Cardiac muscle cell (in vitro differentiated cells and primary cell): ENCODE data around the gene SLC19A1. TPM values are rescaled to one million over a fixed set of nuclear protein-coding genes. Genes with fewer than 3 reads are reported as not detected.

Experiments used
- DNase-seq, 2 donors: peaks; one replicate each; pipeline versions ENCODE4 v3.0.0 to v3.0.0-alpha.2; 2010 to 2017; ENCODE audit warnings: low read depth in 1 of 2, low spot score in 1 of 2
- H3K27ac ChIP-seq: fragments of 200-600 bp; sonication (generic); 2 replicates; pipeline ENCODE4 v1.5.1; 2016
- H3K27me3 ChIP-seq: fragments of 200-600 bp; sonication (generic); 2 replicates; pipeline ENCODE4 v1.6.0; 2016; ENCODE audit warnings: control low read depth
- H3K36me3 ChIP-seq: fragments of 200-600 bp; sonication (generic); 2 replicates; pipeline ENCODE4 v1.5.1; 2016; ENCODE audit warnings: control low read depth
- H3K4me1 ChIP-seq: fragments of 200-600 bp; sonication (generic); 2 replicates; pipeline ENCODE4 v1.8.1; 2017; ENCODE audit warnings: low read depth, mild to moderate bottlenecking, mixed run types
- H3K4me3 ChIP-seq: fragments of 200-600 bp; sonication (generic); 2 replicates; pipeline ENCODE4 v1.5.1; 2016; ENCODE audit warnings: mild to moderate bottlenecking
- H3K9me3 ChIP-seq: fragments of 200-600 bp; sonication (generic); 2 replicates; pipeline ENCODE4 v1.5.1; 2017; ENCODE audit warnings: low read depth, mild to moderate bottlenecking, control low read depth
- polyA plus RNA-seq: library from polyadenylated mRNA; unstranded; fragments of >200 nt; fragmentation: Nextera tagmentation; extraction: Ambion mirVana; gene quantifications from 2 replicates; pipeline ENCODE4 v1.2.1, GENCODE V29; 2016
- total RNA-seq: library from RNA; depleted of rRNA; stranded (reverse); fragments of >200 nt; gene quantifications from 2 replicates; pipeline ENCODE4 v1.2.3, GENCODE V29; 2016
- TF ChIP-seq, protein P1 (sequence below): IDR thresholded peaks from 2 replicates; pipeline ENCODE4 v1.5.1; 2012; ENCODE audit warnings: low read depth, mild to moderate bottlenecking, low read length

SLC19A1 gene
- total and polyA plus RNA-seq, 2 experiments from 2014 or later = 25.4 to 50.3 TPM

GRCh38 chr21:45582128-45582527 lies 39.9 kb upstream of the SLC19A1 start:
- Histone ChIP-seq H3K27me3 (no peaks in the 10 kb centered on the region), H3K36me3 (no peaks in the 10 kb centered on the region), H3K27ac (no peak overlapping the region), H3K4me1 (no peaks in the 10 kb centered on the region), H3K9me3 (peaks cover 2% of the 10 kb centered on the region), H3K4me3 (no peak overlapping the region)
- no peak for DNase-seq
- TF ChIP-seq, protein P1, sequence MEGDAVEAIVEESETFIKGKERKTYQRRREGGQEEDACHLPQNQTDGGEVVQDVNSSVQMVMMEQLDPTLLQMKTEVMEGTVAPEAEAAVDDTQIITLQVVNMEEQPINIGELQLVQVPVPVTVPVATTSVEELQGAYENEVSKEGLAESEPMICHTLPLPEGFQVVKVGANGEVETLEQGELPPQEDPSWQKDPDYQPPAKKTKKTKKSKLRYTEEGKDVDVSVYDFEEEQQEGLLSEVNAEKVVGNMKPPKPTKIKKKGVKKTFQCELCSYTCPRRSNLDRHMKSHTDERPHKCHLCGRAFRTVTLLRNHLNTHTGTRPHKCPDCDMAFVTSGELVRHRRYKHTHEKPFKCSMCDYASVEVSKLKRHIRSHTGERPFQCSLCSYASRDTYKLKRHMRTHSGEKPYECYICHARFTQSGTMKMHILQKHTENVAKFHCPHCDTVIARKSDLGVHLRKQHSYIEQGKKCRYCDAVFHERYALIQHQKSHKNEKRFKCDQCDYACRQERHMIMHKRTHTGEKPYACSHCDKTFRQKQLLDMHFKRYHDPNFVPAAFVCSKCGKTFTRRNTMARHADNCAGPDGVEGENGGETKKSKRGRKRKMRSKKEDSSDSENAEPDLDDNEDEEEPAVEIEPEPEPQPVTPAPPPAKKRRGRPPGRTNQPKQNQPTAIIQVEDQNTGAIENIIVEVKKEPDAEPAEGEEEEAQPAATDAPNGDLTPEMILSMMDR = no peak

DNA sequence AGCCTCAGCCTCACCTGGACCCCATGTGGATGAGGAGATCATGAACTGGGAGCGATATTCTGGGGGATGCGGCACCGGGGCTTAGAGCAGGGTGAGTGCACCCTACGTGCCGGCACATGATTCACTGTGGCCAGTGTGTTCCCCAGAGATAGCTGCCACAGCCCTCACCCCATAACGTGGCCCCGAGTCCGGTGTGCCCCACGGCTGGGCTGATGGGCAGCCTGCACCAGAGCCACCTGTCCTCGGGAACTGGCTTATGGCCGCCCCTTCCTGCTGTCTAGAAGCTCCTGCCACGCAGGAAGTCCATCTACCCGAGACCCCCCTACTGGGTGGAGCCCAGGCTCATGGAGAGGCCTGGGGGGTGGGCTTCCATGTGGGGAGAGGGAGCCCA lies 39.1 kb upstream of the SLC19A1 start:
- TF ChIP-seq, protein P1 = no peak
- Histone ChIP-seq H3K9me3 (peaks cover 2% of the 10 kb centered on the region), H3K36me3 (no peaks in the 10 kb centered on the region), H3K27me3 (no peaks in the 10 kb centered on the region), H3K4me3 (no peak overlapping the region), H3K4me1 (no peaks in the 10 kb centered on the region), H3K27ac (no peak overlapping the region)
- no peak for DNase-seq

DNA sequence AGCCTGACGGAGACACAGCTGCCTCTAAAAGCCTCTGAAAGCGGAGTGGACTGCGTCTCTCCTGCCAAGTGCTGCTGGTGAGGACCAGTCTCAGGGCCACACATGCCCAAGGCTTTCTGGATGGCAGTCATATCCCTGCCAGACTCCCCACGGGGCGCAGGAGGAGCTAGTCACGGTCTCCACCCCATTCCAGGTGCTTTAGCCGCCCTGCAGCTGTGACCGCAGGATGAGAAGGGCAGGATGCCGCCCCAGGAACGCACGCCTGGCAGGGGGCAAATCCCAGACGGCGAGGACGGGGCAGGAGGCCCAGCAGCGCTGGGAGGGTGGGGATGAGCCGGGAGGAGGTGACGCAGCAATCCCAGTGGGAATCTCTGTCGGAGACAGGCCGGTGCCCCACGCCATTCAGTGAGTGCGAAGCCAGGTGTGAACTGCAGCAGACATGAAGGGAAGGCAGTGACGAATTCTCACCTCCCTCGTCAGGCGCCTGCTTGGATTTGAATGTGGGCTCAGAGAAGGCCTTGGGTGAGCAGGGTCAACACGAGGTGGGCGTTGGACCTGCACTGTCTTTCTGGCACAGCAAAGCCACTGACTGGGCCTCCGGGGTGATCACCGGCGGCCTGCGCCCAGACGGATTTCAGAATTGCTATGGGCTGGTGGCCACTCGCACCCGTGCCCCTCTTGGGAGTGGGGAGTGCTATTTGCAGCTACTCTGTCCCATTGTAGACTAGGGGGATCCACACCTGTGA lies 38.5 kb upstream of the SLC19A1 start:
- Histone ChIP-seq H3K4me3 (no peak overlapping the region), H3K36me3 (no peaks in the 10 kb centered on the region), H3K4me1 (no peaks in the 10 kb centered on the region), H3K27me3 (no peaks in the 10 kb centered on the region), H3K27ac (no peak overlapping the region), H3K9me3 (no peaks in the 10 kb centered on the region)
- no peak for DNase-seq
- TF ChIP-seq, protein P1 = no peak

- DNase-seq = no peak
- no peaks in the 10 kb centered on the region for H3K4me1 ChIP-seq
- TF ChIP-seq, protein P1 = no peak
- no peaks in the 10 kb centered on the region for H3K27me3 ChIP-seq
- no peak overlapping the region for H3K27ac ChIP-seq
- no peaks in the 10 kb centered on the region for H3K36me3 ChIP-seq
- H3K4me3 ChIP-seq = no peak overlapping the region
- no peaks in the 10 kb centered on the region for H3K9me3 ChIP-seq
Measured at GRCh38 chr21:45580181-45580575, 37.9 kb upstream of the SLC19A1 start.

DNA sequence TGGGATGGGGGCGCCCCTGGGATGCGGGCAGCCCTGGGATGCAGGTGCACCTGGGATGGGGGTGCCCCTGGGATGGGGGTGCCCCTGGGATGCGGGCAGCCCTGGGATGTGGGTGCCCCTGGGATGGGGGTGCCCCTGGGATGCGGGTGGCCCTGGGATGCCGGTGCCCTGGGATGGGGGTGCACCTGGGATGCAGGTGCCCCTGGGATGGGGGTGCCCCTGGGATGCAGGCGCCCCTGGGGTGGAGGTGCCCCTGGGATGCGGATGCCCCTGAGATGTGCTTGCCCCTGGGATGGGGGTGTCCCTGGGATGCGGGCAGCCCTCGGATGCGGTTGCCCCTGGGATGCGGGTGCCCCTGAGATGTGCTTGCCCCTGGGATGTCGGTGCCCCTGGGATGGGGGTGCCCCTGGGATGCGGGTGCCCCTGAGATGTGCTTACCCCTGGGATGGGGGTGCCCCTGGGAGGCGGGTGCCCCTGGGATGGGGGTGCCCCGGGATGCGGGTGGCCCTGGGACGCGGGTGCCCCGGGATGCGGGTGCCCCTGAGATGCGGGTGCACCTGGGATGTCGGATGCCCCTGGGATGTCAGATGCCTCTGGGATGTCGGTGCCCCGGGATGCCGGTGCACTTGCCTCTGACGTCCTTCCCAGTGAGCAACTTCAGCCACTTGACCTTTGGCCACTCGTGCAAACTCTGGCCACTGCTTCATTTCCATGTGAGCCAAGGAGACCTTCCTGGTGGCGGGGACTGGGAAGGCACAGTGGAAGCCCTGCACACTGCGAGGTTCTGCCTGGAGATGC lies 37.3 kb upstream of the SLC19A1 start:
- no peak for DNase-seq
- no peaks in the 10 kb centered on the region for H3K4me1 ChIP-seq
- H3K27ac ChIP-seq = no peak overlapping the region
- no peaks in the 10 kb centered on the region for H3K36me3 ChIP-seq
- no peak overlapping the region for H3K4me3 ChIP-seq
- no peaks in the 10 kb centered on the region for H3K27me3 ChIP-seq
- TF ChIP-seq, protein P1 = no peak
- no peaks in the 10 kb centered on the region for H3K9me3 ChIP-seq
